HepG2 (cell line): ENCODE data around the gene PTPRM. TPM values are rescaled to one million over a fixed set of nuclear protein-coding genes. Genes with fewer than 3 reads are reported as not detected.

Experiments
- ATAC-seq: fragments of 200-7000 bp; cut with Tn5 transposase; 3 replicates; pipeline ENCODE4 v1.9.1; 2020; ENCODE audit warnings: mild to moderate bottlenecking, moderate library complexity
- BruUV-seq: library from RNA; stranded (reverse); fragments of 400-500 nt; replicated peaks from 2 replicates; lab custom pipeline; 2021; lab: Mats Ljungman, UMichigan
- CTCF ChIA-PET: fragments of 300-600 bp; formaldehyde crosslinking; extraction: SDS; loops from one replicate; lab custom pipeline; 2021; ENCODE audit warnings: low total read pairs, inconsistent platforms, low intra/inter-chr PET ratio; lab: Yijun Ruan, JAX
- POLR2A ChIA-PET: fragments of 350-600 bp; sonication (Branson Sonifier 250); formaldehyde crosslinking; loops from one replicate; lab custom pipeline; 2020; ENCODE audit warnings: antibody characterized with exemption, inconsistent platforms; lab: Yijun Ruan, JAX
- DNase-seq: peaks from one replicate; pipeline ENCODE4 v3.0.0-alpha.2; 2015; ENCODE audit warnings: low spot score
- FAIRE-seq: peaks from 3 replicates; lab custom pipeline; 2011; peaks lifted over from hg19 to GRCh38; lab: Jason Lieb, UNC
- H2AFZ ChIP-seq: one replicate; pipeline ENCODE4 v1.6.1; 2011; ENCODE audit warnings: low read length, inconsistent platforms
- H3K27ac ChIP-seq: fragments of 300-600 bp; 3 replicates; pipeline ENCODE4 v1.8.0; 2011; ENCODE audit warnings: mixed run types, mild to moderate bottlenecking, mixed read lengths, low read length, inconsistent platforms; ENCODE audit not compliant: insufficient read depth; ENCODE audit errors: extremely low read length
- H3K27me3 ChIP-seq, 2 experiments: fragments of 200-600 bp in 1 of 2; 2 replicates in 1 of 2; 3 replicates in 1 of 2; pipeline versions ENCODE4 v1.6.0 to v1.8.0; 2011; ENCODE audit warnings: low read length in 2 of 2, mild to moderate bottlenecking in 2 of 2, moderate library complexity in 2 of 2, inconsistent platforms in 1 of 2; ENCODE audit not compliant: insufficient read depth in 2 of 2, control insufficient read depth in 1 of 2
- H3K36me3 ChIP-seq, 2 experiments: fragments of 200-600 bp in 1 of 2; replicated peaks in 1 of 2; 2 replicates in 1 of 2; 3 replicates in 1 of 2; pipeline versions ENCODE4 v1.5.1 to v1.8.0; 2011; ENCODE audit warnings: low read length in 2 of 2, inconsistent platforms in 1 of 2; ENCODE audit not compliant: insufficient read depth in 2 of 2, control insufficient read depth in 1 of 2
- H3K4me1 ChIP-seq: 2 replicates; pipeline ENCODE4 v1.5.1; 2012; ENCODE audit warnings: low read length, inconsistent platforms; ENCODE audit not compliant: insufficient read depth
- H3K4me2 ChIP-seq: 2 replicates; pipeline ENCODE4 v1.6.0; 2011; ENCODE audit warnings: low read depth, low read length, inconsistent platforms
- H3K4me3 ChIP-seq, 3 experiments: fragments of 200-600 bp in 1 of 3; sonication (generic), shearing (Covaris generic) in 1 of 3; replicated peaks in 1 of 3; 2 replicates each; pipeline ENCODE4 v1.5.1; 2011 to 2016; ENCODE audit warnings: low read length in 3 of 3, inconsistent platforms in 2 of 3, low read depth in 2 of 3, mild to moderate bottlenecking in 2 of 3, control low read depth in 1 of 3, mixed read lengths in 1 of 3; ENCODE audit not compliant: insufficient read depth in 1 of 3
- H3K79me2 ChIP-seq: one replicate; pipeline ENCODE4 v1.6.1; 2011; ENCODE audit warnings: low read length, inconsistent platforms; ENCODE audit not compliant: insufficient read depth
- H3K9ac ChIP-seq: 2 replicates; pipeline ENCODE4 v1.6.0; 2011; ENCODE audit warnings: mild to moderate bottlenecking, low read depth, low read length, inconsistent platforms; ENCODE audit not compliant: insufficient read depth
- H3K9me3 ChIP-seq: 2 replicates; pipeline ENCODE4 v1.5.1; 2012; ENCODE audit warnings: mild to moderate bottlenecking, low read length
- H4K20me1 ChIP-seq: 2 replicates; pipeline ENCODE4 v1.6.0; 2011; ENCODE audit warnings: inconsistent platforms, mild to moderate bottlenecking, low read length, moderate library complexity; ENCODE audit not compliant: insufficient read depth
- CREBL2 ChIP-seq: sonication (generic); formaldehyde crosslinking; IDR thresholded peaks from 2 replicates; pipeline ENCODE4 v1.8.1; 2023; ENCODE audit warnings: missing genetic modification reagents, mild to moderate bottlenecking, borderline replicate concordance
- DZIP1 ChIP-seq: sonication (generic); formaldehyde crosslinking; IDR thresholded peaks from 2 replicates; pipeline ENCODE4 v1.5.0; 2020; ENCODE audit warnings: mild to moderate bottlenecking, missing genetic modification reagents
- NONO ChIP-seq, 2 experiments: fragments of 450-650 bp in 1 of 2; sonication (generic) in 1 of 2; formaldehyde crosslinking in 1 of 2; IDR thresholded peaks in 1 of 2; conservative IDR thresholded peaks in 1 of 2; 2 replicates each; pipeline versions ENCODE4 v1.6.1 to v1.8.0; 2017 to 2022; ENCODE audit warnings: mild to moderate bottlenecking in 1 of 2, missing genetic modification reagents in 1 of 2, moderate library complexity in 1 of 2
- SAFB2 ChIP-seq: sonication (generic); formaldehyde crosslinking; IDR thresholded peaks from 2 replicates; pipeline ENCODE4 v1.5.1; 2020; ENCODE audit warnings: missing genetic modification reagents, low read depth, mild to moderate bottlenecking, borderline replicate concordance
- SIN3A ChIP-seq: IDR thresholded peaks from 2 replicates; pipeline ENCODE4 v1.6.1; 2011; ENCODE audit warnings: low read depth, mild to moderate bottlenecking, control low read depth, low read length, borderline replicate concordance
- SIX1 ChIP-seq: sonication (generic); formaldehyde crosslinking; IDR thresholded peaks from 2 replicates; pipeline ENCODE4 v1.4.0; 2020; ENCODE audit warnings: missing genetic modification reagents, borderline replicate concordance
- SMYD3 ChIP-seq: sonication (generic); formaldehyde crosslinking; IDR thresholded peaks from 2 replicates; pipeline ENCODE4 v1.8.1; 2023; ENCODE audit warnings: mild to moderate bottlenecking, missing genetic modification reagents
- ZNF446 ChIP-seq: sonication (generic); formaldehyde crosslinking; IDR thresholded peaks from 2 replicates; pipeline ENCODE4 v1.5.0; 2020; ENCODE audit warnings: mild to moderate bottlenecking, missing genetic modification reagents
- ZNF580 ChIP-seq: IDR thresholded peaks from 2 replicates; pipeline ENCODE4 v1.6.1; 2016; ENCODE audit warnings: low read depth, borderline replicate concordance
- ZSCAN9 ChIP-seq: IDR thresholded peaks from 2 replicates; pipeline ENCODE4 v1.6.1; 2016; ENCODE audit warnings: borderline replicate concordance
- WGBS: methylation state at CpG from one replicate; pipeline ENCODE4 v1.1.6; 2017; ENCODE audit warnings: low lambda C conversion rate; 5-methylcytosine and 5-hydroxymethylcytosine counted together
- in situ Hi-C: cut with HindIII; loops from 2 replicates; pipeline ENCODE4 v1.10.0; 2017; ENCODE audit warnings: low pct_unique_long_range_greater_than_20kb; ENCODE audit not compliant: extremely low pct_ligation_motif_present
- intact Hi-C: fragments of 100-400 bp; cut with micrococcal nuclease; formaldehyde crosslinking; loops from one replicate; pipeline ENCODE4 v1.10.0; 2022; ENCODE audit not compliant: unreplicated experiment
- polyA plus RNA-seq, 8 experiments: library from polyadenylated mRNA; depleted of rRNA in 3 of 8; stranded (reverse) in 7 of 8; unstranded in 1 of 8; fragments of >200 nt; fragmentation: Illumina TruSeq in 4 of 8; extraction: Trizol in 4 of 8; gene quantifications; 2 replicates each; pipeline versions ENCODE4 v1.2.1 to v1.2.3, GENCODE V29; 2011 to 2016; ENCODE audit warnings: low read depth in 4 of 8, missing spikeins in 1 of 8, mixed read lengths in 1 of 8; ENCODE audit not compliant: insufficient read depth in 1 of 8
- total RNA-seq, 5 experiments: library from RNA; depleted of rRNA; stranded (reverse); fragments of >200 nt; fragmentation: Illumina TruSeq; extraction: Trizol; gene quantifications; 2 replicates each; pipeline ENCODE4 v1.2.3, GENCODE V29; 2016; ENCODE audit warnings: low read depth in 1 of 5
- TF ChIP-seq, protein P1 (sequence below): sonication (generic); formaldehyde crosslinking; IDR thresholded peaks from 2 replicates; pipeline ENCODE4 v1.4.0; 2020; ENCODE audit warnings: missing genetic modification reagents, borderline replicate concordance

PTPRM gene
- total and polyA plus RNA-seq, 2 of the 13 experiments (the other 11 are each of a cell fraction or from before 2014, with no cell fraction given) = 12.6 to 108 TPM

DNA sequence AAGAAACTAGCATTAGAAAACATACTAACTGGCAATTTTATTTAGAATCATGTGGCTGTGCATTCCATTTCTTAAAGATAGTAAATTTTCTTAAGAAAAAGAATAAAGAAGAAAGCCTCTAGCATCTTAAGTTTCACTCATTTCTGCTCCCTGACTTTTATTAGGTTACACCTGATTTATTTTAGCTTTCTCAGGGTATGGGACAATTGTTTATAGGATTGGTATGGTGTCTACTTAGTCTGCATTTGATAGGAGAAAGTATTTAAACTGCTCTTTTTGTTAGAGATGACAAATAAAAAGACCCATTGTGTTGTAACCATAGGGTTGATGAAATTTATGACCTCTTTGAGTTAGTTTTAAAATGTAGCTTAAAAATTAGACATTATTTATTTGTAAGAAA is 115.2 kb downstream of the PTPRM start:
- no peak for ATAC-seq
- Histone ChIP-seq H4K20me1 (no peaks in the 10 kb centered on the region), H3K9ac (no peak overlapping the region), H3K79me2 (no peaks in the 10 kb centered on the region), H3K4me3 (no peak overlapping the region), H3K36me3 (no peaks in the 10 kb centered on the region), H3K27ac (no peak overlapping the region), H3K4me2 (no peak overlapping the region), H2AFZ (no peak overlapping the region), H3K27me3 (no peaks in the 10 kb centered on the region), H3K4me1 (peaks cover 10% of the 10 kb centered on the region), H3K9me3 (no peaks in the 10 kb centered on the region)
- ChIA-PET POLR2A (no interaction called here), CTCF (no interaction called here)
- intact Hi-C loops = no loop called here
- no peak for DNase-seq
- FAIRE-seq = no peak
- no TSS peak for BruUV-seq
- TF ChIP-seq ZNF580 (CRISPR knock-in tag) (no peak), DZIP1 (CRISPR knock-in tag) (no peak), SIX1 (CRISPR knock-in tag) (no peak)
- in situ Hi-C loops = no loop called here

DNA sequence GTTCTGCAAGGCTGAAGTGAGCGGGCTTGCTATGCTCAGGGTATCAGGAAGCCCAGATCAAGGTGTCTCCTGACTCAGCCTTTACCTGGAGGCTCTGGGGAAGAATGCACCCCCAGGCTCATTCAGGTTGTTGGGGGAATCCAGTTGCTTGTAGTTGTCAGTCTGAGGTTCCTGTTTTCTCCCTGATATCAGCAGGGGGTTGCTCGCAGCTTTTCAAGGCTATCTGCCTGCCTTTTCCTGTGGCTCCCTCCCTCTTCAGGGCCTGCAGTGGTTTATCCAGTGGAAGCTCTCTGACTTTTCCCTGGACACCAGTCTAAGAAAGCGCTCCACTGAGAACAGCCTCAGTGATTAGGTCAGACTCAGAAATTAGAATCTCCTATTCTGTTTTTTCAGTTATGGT is 116.6 kb downstream of the PTPRM start:
- H3K36me3 ChIP-seq = no peaks in the 10 kb centered on the region
- ATAC-seq (no peak), FAIRE-seq (no peak), DNase-seq (no peak)
- peaks cover 10% of the 10 kb centered on the region for H3K4me1 ChIP-seq
- H3K9me3 ChIP-seq = no peaks in the 10 kb centered on the region
- no peaks in the 10 kb centered on the region for H3K79me2 ChIP-seq
- H4K20me1 ChIP-seq = no peaks in the 10 kb centered on the region
- H3K27ac ChIP-seq = no peak overlapping the region
- H2AFZ ChIP-seq = no peak overlapping the region
- WGBS = 95% methylated on average over 3 of the region's 3 CpGs
- in situ Hi-C loops = no loop called here
- H3K4me2 ChIP-seq = no peak overlapping the region
- H3K9ac ChIP-seq = no peak overlapping the region
- intact Hi-C loops = no loop called here
- no TSS peak for BruUV-seq
- ChIA-PET POLR2A (no interaction called here), CTCF (no interaction called here)
- no peaks in the 10 kb centered on the region for H3K27me3 ChIP-seq
- H3K4me3 ChIP-seq = no peak overlapping the region
- no peak for TF ChIP-seq SMYD3 (CRISPR knock-in tag)
- TF ChIP-seq ZSCAN9 (CRISPR knock-in tag) = no peak
- no peak for TF ChIP-seq SIX1 (CRISPR knock-in tag)
- TF ChIP-seq, protein P1, sequence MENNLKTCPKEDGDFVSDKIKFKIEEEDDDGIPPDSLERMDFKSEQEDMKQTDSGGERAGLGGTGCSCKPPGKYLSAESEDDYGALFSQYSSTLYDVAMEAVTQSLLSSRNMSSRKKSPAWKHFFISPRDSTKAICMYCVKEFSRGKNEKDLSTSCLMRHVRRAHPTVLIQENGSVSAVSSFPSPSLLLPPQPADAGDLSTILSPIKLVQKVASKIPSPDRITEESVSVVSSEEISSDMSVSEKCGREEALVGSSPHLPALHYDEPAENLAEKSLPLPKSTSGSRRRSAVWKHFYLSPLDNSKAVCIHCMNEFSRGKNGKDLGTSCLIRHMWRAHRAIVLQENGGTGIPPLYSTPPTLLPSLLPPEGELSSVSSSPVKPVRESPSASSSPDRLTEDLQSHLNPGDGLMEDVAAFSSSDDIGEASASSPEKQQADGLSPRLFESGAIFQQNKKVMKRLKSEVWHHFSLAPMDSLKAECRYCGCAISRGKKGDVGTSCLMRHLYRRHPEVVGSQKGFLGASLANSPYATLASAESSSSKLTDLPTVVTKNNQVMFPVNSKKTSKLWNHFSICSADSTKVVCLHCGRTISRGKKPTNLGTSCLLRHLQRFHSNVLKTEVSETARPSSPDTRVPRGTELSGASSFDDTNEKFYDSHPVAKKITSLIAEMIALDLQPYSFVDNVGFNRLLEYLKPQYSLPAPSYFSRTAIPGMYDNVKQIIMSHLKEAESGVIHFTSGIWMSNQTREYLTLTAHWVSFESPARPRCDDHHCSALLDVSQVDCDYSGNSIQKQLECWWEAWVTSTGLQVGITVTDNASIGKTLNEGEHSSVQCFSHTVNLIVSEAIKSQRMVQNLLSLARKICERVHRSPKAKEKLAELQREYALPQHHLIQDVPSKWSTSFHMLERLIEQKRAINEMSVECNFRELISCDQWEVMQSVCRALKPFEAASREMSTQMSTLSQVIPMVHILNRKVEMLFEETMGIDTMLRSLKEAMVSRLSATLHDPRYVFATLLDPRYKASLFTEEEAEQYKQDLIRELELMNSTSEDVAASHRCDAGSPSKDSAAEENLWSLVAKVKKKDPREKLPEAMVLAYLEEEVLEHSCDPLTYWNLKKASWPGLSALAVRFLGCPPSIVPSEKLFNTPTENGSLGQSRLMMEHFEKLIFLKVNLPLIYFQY = no peak
- no peak for TF ChIP-seq SAFB2 (CRISPR knock-in tag)
- TF ChIP-seq ZNF446 (CRISPR knock-in tag) = no peak
- no peak for TF ChIP-seq SIN3A
- TF ChIP-seq CREBL2 (CRISPR knock-in tag) = no peak
- TF ChIP-seq NONO (IDR thresholded peaks at IDR 0.05) = no peak
- no peak for TF ChIP-seq NONO (CRISPR knock-in tag; conservative IDR thresholded peaks at IDR 0.05)
